GM18868 (cell line): ENCODE results near the gene COL4A1.

Source experiments
- ATAC-seq: cut with Tn5 transposase; IDR thresholded peaks from one replicate; pipeline ENCODE4 v1.9.1; 2021; ENCODE audit warnings: mild to moderate bottlenecking, moderate library complexity; ENCODE audit not compliant: unreplicated experiment

Gene COL4A1

DNA sequence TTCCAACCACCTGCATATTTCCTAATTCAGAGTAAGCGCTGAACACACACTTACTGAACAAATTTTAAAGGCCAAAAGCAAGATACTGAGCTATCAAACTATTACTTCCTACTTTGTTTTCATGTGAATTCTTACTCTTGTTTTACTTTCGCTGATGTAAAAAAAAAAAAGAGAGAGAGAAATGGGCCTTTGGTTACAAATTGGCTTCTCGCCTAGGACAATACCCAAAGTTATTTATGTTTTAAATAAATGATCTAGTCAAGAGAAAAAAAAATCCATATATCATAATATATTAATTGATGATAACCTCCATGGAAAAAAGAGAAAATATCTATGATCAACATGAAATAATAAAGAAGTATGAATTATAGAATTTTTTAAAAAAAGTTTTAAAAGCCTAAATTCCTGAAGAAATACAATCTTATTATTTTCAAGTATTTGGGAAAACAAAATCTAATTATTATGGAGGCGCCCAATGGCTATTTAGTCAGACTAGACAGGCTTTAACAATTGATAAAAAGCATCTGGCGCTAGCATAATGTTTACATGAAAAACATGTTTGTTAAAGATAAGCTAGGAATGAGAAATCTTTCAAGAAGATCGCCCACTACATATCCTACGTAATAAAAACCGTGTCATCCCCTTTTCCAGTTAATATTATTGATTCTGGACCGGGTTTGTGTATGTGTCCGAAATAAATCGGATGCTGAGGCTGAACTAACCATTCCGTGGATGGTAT is 9.0 kb downstream of the COL4A1 start:
- no peak for ATAC-seq

DNA sequence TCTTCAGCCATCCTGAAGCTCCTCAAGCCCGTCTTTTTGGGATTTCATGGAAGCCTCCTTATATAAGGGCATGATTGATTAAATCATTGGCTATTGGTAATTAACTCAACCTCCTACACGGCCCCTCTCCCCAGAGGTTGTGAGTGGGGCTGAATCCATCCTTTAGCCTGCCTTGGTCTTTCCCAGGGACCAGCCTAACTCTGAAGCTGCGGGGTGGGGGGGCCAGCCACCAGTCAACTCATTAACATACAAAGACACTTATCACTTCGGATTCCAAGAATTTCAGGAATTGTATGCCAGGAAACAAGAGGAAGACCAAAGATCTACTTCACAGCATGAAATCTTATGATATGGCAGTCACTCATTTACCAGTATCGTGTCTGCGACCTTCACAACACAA is 9.9 kb downstream of the COL4A1 start:
- ATAC-seq = no peak

DNA sequence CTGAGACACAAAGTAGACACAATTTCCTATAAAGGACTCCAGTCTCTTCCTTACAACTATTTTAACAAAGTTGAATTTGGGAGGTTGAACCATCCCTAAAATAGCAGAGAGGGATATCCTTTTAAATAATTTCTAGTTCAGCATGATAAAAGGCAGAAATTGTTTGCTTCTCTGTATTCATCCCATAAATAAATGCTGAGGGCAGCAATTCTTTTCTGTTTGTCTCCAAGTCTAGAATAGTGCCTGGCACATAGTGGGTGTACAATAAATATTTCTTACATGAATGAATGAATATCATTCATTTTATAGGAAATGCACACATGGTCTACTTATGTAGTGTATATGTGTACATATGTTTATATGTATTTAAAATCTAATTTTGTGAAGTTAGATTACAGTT is 12.3 kb downstream of the COL4A1 start:
- ATAC-seq = no peak

DNA sequence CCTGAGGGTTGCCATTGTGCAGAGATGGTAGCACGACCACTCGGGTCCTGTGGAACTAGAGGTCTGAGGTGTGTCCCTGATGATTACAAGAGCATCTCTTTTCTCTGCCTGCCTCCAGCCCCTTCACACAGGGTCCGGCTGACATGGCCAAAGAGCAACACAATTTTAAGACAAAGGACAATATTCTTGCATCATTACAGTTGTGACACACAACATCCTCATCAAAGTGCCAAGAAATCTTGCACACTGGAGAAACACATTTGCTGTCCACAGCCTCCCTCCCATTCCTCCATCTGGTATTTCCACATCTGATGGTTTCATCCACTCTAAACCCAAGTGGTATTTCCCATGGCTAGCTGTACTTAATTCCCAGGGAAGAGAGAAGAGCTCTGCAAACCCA is 12.8 kb downstream of the COL4A1 start:
- no peak for ATAC-seq

DNA sequence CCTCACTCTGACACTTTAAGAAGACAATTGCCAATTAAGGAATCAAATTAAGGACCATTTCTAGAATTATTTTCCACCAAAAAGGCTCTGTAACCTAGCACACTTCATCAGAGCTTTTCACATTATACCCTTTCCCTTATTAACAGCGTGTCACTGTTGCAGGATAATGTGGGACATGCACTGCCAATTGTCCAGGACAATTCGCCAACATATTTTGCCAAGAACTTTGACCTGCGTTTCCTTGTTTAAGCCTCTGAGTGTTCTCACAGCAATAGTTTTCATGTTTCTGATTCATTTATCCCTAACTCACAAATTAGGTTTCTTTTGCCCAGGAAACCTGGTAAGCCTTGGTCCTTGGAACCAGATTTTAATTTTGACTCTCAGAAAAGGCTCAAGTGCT is 13.3 kb downstream of the COL4A1 start:
- ATAC-seq = no peak

DNA sequence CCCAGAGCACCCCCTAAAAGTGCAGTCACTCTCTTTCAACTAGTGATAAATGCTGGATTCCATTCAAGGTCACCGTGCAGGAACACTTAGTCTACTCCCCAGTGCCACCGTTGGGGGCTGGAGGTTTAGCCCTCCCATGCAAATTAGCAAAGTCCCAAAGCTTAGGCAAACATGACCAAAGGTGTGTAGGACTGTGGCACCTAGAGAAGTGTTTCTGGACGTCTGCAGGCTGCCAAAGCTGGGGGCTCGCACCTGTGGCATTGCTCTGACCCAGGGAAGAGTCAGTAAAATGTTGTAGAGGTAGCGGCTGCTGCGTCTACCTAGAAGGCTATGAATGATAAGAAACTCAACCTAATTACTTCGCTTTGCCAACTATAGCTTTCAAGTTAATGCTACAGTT is 13.9 kb downstream of the COL4A1 start:
- no peak for ATAC-seq

DNA sequence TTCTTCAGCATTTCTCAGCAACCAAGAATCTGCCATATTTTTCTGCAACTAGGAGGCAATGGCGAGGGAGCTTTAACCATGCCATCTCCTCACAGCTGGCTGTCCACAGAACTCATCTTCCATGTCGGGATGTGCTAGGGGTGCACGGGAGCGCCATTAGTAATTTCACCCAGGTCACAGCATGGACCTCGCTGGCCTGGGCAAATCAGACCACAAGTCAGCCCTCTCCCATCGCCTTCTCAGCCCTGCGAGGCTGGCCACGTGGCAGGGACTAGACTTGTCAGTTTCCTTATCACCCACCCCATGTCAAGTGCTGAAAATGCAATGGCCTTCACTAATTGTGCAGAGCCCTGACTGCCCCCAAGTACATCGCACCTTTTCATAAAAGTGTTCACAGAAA is 15.7 kb downstream of the COL4A1 start:
- no peak for ATAC-seq

DNA sequence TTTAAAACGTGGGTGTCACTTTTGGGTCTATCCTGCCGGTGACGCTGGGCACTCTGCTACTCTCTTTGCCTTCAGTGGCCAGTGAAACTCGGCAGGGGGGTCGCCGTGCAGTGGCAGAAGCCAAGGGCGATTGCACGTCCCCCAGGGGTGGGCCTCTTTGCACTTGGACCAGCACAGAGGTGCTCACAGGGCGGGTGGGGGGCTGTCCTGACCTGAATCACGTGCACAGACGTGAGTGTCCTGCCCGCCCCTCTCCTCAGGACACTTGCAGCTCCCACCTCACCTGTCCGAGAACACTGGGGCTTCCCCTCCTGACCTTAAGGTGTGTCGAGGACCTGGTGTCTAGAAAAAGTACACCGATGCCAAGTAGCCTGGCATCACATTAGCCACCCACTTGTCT is 16.1 kb downstream of the COL4A1 start:
- ATAC-seq = no peak

DNA sequence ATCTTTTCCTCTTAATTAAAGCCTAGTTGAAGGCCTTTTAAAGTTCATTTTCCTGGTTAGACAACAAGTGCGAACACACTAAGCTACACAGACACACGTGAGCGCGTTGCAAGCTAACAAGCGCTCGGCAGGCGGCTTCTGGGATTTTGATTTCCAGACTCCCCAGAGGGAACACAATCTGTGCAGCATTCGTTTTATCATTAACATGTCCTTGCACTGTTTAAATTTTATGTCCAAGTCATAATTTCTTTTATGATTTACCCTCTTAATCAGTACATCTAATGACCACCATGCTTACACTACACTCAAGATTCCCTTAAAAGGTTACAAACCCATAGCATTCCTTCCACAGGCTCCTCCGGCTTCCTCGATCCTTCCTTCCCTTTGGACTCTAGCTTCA is 16.8 kb downstream of the COL4A1 start:
- ATAC-seq = no peak

DNA sequence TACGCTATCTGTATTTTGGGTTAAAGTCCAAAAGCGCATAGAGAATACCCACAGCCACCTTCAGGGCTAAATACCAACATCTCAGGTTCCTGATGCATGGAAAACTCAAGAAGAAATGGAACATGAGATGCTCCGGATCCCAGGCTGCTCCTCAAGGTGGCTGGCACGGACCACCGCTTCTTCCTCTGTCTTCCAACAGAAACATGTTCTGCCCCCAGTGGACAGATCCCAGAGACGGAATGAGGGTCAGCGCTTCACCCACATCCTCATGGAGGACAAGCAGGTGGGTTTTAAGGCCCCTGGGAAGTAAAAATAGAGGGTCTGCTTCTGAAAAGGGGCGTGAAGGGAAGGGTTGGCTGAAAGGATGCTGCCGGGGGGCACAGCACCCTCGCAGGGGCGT is 17.3 kb downstream of the COL4A1 start:
- no peak for ATAC-seq

DNA sequence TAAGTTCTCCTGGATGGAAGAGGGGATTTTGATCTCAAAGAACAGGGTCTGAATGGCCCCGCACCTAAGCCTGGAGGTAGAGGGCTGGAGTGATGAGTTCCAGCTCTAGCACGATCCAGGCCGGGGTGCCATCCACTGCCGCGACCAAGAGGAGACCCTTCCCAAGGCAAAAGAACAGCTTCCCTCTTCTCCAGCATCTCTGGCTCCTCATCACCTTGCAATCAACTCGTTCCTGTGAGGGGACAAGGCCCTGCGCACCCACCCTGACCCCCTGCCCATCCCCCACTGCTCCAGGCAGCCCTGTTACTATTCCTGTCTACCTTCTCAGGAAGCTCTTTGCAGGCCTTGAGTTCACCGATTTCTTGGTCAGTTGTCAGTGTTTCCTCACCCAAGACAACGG is 17.8 kb downstream of the COL4A1 start:
- no peak for ATAC-seq

DNA sequence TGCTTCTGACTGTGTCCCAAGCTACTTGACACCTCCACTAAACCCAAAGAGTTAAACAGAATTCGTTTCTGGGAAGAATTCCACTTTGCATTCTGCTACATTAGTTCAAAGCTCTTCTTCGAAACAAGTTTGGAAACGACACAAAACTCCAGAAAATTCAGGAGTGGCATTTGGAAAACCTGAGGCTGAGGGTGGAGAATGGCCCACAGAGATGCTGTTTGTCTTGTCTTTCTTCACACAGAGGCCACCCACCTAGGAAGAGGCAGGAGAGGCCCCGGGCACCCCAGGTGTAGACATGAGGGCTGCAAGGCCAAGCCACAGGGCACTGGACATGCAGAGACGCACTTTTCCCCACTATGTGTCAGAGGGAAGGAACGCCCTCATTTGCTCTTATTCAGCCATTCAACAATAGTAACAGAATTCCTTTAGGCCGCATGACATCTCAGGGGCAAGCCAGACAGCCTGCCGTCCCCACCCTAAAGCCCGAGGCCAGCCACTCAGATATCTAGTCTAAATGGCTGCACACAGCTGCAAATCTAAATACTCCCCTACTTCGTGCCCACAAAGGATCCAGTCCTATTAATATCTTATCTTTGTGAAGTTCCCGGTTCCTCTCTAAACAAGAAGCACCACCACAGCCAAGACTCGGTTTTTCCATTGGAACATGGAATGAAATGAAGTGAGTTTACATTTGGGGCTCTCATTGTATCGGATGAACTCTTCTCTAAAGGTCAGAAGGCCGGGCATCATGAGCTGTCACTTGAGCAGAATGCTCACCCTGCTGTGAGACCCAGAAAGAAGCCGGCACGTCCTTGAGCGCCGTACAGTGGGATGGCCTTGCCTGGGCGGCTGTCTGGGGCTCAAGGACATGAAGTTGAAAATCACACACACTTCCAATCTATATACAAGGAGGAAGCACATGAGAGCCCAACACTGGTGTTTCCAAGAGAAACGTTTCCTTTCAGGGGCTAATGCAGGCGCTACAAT is 19.8 kb downstream of the COL4A1 start:
- ATAC-seq = no peak

DNA sequence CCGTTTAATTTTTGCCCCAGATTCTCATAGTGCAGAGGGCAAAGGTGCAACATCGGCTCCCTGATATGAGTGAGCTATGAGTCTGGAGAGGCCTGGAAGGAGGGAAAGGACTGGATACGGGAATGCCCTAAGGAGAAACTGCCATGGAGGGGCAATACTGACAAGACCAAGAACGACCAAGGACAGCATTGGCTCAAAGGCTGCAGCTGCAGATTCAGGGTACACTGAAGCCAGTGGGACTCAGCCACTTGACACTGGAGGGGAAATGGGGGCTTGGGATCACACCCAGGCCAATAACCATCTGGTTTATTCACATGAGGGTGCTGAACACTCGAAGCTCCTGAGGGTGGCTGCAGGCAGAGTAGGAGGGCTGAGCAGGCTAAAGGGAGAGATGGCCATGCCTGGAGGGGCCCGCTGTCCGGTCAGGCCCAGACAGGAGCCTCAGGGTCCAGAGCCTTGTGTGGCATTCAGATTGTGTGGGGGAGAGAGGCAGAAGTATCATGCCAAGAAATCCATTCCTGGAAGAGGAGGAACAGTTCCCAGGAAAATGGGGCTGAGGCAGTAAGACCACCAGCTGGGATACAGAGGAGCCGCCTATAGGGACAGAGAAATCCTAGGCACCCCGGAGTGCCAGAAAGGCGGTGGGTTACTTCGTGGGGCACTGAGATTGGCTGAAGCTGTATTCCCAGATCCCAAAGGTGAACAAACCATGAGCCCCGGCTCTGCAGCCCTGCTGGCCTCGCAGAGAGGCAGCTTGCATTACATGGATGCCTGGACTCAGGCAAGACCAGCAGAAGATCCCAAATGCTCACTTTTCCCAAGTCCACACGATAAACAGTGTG is 20.7 kb downstream of the COL4A1 start:
- ATAC-seq = no peak

DNA sequence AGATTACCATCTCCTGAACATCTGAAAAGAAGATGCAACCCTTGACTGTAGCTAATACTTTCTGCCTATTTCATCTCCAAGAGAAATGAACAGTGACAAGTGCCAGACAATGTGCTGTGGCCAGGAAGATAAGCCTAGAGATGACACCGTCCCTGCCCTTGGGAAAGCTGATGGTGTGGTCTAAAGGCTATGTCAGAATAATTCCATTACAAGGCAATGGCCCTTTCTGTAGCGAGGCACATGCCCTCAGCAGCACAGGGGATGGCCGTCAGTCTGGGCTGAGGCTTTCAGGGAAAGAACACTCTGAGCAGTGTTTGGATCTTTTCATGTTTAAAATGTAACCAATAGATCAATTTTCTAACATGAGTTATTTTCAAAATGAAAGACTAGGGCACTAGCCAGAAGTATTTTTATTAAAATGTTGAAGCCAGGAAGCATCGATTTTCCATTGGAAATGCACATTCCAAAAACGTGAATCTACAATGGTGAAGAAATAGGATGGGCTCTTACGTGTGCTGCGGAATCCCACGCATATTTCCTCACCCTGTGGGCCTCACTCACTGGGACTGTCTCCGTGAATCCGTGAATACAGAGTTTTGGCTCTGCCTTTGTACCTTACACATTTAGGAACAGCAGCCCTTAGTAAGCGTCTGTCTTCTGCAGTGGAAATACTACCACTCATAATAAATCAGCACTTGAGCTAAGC is 22.0 kb downstream of the COL4A1 start:
- no peak for ATAC-seq

DNA sequence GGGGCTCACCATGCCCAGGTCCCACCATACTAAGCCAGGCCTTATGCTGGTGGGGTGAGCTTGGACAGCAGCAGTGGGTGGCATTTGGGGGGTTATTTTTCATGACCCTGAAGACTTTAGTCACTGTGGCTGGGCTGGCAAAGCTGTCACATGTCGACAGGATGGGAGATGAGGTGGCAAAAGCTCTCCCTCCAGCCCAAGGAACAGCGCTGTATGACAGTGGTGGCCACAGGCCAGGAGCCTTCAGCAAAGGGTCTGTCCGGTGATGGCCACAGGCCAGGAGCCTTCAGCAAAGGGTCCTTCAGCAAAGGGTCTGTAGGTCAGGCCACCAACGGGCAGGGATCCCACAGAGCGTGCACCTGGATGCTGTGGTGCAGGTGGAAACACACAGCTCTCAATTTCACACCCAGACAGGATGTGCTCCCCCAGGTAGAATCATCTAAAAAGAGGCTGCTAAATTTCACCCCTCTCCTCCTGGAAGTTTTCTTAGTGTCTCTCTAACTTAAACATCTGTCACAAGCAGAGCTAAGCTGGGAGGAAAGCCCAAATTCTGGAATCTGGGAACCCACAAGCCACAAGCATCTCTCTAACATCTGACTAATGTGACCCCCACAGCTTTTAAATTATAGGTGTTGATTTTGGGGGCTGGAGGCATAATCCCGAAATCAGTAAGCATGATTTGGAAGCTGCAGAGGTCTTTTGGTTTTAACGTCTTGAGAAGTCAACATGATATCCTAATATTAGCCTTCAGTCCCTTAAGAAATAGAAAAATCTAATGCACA is 23.0 kb downstream of the COL4A1 start:
- ATAC-seq = no peak

DNA sequence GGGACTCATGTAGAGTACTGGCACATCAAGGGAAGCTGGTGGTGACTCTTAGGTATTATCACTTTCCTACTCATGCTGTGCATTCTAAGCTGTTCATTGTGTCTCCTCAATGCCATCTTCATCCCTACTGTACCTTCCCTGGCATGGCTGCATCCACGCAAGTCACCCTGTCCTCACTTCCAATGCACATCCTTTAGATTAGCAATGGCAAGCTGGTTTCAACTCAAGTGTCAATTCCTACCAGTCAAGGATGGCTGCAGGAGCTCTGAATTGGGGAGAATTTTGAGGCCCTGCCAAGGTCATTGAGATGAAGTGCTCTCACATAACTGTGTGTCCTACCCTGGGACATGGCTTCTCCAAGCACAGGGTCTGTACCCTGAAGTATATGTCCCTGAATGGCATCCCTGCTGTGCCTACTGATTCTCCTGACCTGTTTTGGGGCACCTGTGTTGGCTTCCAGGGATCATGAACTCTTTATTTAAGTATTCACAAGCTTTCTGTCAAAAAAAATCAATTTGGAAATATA is 24.6 kb downstream of the COL4A1 start:
- ATAC-seq = no peak

DNA sequence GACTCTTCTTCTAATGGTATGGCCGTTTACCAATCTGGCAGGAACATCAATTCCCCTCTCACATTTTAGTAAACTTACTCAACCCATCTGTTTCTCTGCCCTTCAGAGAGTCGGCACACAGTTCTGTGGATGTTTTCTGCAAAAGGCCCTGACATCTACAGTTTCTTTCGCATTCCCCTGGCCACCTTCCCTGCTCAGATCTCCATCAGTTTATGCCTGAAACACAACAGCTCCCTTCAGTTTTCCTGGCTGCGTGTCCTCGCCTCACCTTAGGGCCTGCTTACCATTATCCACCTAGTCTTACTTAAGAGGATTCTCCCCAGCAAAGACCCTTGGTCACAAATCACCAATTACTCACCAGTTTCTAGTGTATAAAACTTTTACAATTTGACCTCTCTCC is 25.2 kb downstream of the COL4A1 start:
- ATAC-seq = no peak

DNA sequence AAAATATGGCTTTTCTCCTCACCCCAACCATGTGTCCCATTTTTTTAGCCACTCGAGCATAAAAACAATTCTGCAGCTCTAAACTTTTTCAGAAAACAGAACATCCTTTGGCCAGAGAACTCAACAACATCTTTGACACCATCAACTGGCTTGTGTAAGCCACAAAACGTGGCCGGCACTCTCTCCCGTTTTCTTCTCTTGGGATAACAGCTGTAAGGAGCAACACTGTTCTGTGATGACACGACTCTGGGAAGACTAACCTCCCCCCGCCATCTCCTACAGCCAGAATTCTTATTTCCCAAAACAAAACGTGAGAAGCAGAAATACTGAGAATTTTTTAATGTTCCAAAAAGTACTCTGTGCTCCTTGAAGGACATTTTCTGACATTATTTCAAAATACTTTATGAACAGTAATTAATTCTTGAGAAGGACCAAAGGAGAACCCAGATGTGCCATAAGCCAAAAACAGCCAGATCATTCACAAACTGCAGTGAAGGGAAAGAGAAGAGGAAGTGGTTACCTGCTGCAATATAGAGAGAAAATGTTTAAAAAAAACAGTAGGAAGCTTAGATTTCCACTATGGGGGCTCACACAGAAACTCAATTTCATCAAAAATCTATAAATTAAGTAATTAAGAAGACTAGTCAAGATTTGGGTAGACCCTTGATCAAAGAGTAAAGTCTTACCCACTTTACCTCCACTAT is 25.8 kb downstream of the COL4A1 start:
- no peak for ATAC-seq

DNA sequence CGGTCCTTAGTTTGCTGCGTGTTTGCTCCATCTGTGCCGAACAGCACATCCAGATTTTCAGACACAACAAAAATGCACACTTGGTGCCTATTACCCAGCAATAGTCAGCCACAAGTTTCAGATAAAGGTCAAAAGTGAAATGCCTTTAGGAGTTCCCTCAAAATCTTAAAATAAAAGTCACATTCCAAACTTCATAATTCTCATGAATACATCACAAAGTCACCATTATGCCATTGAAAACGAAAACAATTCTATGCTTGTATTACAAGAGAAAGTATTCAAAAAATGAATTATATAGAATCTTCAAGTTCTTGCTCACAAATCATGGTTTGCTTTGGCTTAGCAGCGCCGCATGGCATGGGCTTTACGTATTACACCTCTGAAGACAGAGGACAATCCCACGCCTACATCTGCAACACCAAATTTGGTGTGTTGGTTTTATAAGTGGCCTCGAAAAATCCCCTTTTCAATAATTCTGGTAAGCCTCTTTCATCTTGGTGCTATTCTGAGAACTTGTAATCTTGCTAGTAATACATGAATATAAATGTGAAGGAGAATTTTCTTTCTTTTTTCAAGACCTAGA is 26.6 kb downstream of the COL4A1 start:
- no peak for ATAC-seq
